Measurements from ENCODE around the gene ZNF697. TPM values are rescaled to one million over a fixed set of nuclear protein-coding genes. Genes with fewer than 3 reads are reported as not detected.
"Not testable (repeated sequence)": the region's sequence is repeated elsewhere in the genome, so short reads cannot be mapped to it uniquely, and the experiment has no call there.

The ZNF697 gene
- total and polyA plus RNA-seq, 7 donors = 1.3 to 4.9 (median 2.9) TPM

DNA sequence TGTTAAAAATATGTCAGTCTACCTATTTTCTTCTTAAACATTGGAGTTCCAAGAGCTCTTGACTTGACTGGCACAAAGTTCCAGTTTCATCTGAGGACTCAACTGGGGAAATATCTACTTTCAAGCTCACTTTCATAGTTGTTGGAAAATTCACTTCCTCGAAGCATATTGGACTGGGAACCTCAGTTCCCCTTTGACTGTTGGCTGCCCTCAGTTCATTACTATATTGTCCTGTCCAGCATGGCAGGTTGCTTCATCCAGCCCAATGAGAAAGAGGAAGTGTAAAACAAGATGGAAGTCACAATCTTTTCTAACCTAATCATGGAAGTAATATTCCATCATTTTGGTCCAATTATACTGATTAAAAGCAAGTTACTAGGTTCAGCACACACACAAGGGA lies 54.3 kb downstream of the ZNF697 start:
- ATAC-seq (no peak), DNase-seq (no peak)
- Histone ChIP-seq H3K27ac (no peak overlapping the region), H3K9me3 (no peaks in the 10 kb centered on the region), H3K4me3 (no peak overlapping the region), H3K27me3 (ENCODE audit: insufficient read depth in 3 of 3, low read length in 2 of 3) (no peaks in the 10 kb centered on the region), H3K36me3 (ENCODE audit: insufficient read depth in 1 of 2, low read depth in 1 of 2) (no peaks in the 10 kb centered on the region), H3K4me1 (no peaks in the 10 kb centered on the region)
- 89 to 93% (median 91%) methylated on average over 1 of the region's 1 CpG for WGBS, 3 donors
- intact Hi-C loops (cut with DNase I) = no loop called here
- TF ChIP-seq, protein P1, sequence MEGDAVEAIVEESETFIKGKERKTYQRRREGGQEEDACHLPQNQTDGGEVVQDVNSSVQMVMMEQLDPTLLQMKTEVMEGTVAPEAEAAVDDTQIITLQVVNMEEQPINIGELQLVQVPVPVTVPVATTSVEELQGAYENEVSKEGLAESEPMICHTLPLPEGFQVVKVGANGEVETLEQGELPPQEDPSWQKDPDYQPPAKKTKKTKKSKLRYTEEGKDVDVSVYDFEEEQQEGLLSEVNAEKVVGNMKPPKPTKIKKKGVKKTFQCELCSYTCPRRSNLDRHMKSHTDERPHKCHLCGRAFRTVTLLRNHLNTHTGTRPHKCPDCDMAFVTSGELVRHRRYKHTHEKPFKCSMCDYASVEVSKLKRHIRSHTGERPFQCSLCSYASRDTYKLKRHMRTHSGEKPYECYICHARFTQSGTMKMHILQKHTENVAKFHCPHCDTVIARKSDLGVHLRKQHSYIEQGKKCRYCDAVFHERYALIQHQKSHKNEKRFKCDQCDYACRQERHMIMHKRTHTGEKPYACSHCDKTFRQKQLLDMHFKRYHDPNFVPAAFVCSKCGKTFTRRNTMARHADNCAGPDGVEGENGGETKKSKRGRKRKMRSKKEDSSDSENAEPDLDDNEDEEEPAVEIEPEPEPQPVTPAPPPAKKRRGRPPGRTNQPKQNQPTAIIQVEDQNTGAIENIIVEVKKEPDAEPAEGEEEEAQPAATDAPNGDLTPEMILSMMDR (IDR thresholded peaks at IDR 0.05) = no peak

DNA sequence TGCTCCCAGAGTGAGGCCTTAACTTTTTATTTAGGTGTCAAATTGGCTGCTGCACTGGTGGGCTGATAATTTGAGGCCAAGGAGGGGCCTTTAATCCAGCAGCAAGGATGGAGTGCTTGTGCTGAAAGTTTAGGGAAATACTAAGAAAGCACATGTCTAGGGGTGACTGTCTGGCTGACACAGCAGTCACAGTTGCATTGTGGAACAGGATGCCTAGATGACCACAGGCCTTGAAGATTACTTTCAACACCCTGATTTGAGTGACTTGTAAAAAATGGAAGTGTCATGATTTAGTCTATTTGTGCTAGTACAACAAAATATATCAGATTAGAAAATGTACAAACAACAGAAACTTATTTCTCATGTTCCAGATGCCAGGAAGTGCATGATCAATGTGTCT lies 57.7 kb downstream of the ZNF697 start:
- H3K4me3 ChIP-seq = no peak overlapping the region
- TF ChIP-seq, protein P1 (IDR thresholded peaks at IDR 0.05) = no peak
- no peak overlapping the region for H3K27ac ChIP-seq
- intact Hi-C loops (cut with DNase I) = no loop called here
- H3K4me1 ChIP-seq = no peaks in the 10 kb centered on the region
- H3K27me3 ChIP-seq (ENCODE audit: insufficient read depth in 3 of 3, low read length in 2 of 3) = no peaks in the 10 kb centered on the region
- DNase-seq (no peak), ATAC-seq (no peak)
- no peaks in the 10 kb centered on the region for H3K9me3 ChIP-seq
- H3K36me3 ChIP-seq (ENCODE audit: insufficient read depth in 1 of 2, low read depth in 1 of 2) = no peaks in the 10 kb centered on the region

DNA sequence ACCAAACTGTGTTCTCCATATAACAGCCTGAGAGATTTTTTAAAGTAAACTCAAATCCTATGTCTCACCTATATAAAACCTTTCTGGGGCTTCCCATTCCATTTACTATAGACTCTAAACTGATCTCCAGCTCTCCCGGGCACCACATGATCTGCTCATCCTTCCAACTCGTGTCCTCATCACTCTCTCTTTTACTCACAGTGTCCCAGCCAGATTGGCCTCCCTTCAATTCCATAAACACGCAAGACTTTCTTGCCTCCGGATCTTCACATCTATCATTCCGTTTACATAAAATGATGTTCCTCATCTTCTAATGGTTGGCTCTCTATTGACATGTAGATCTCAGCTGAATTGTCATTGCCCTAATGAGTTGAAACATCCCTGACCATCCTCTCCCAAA lies 59.4 kb downstream of the ZNF697 start:
- no peak for DNase-seq
- H3K36me3 ChIP-seq (ENCODE audit: insufficient read depth in 1 of 2, low read depth in 1 of 2) = no peaks in the 10 kb centered on the region
- H3K27me3 ChIP-seq (ENCODE audit: insufficient read depth in 3 of 3, low read length in 2 of 3) = no peaks in the 10 kb centered on the region
- no peaks in the 10 kb centered on the region for H3K4me1 ChIP-seq
- 40 to 54% (median 53%) methylated on average over 5 of the region's 5 CpGs for WGBS, 3 donors
- intact Hi-C loops (cut with DNase I) = no loop called here
- no peak overlapping the region for H3K4me3 ChIP-seq
- no peak overlapping the region for H3K27ac ChIP-seq
- TF ChIP-seq, protein P1 (IDR thresholded peaks at IDR 0.05) = no peak
- no peaks in the 10 kb centered on the region for H3K9me3 ChIP-seq
- no peak for ATAC-seq

DNA sequence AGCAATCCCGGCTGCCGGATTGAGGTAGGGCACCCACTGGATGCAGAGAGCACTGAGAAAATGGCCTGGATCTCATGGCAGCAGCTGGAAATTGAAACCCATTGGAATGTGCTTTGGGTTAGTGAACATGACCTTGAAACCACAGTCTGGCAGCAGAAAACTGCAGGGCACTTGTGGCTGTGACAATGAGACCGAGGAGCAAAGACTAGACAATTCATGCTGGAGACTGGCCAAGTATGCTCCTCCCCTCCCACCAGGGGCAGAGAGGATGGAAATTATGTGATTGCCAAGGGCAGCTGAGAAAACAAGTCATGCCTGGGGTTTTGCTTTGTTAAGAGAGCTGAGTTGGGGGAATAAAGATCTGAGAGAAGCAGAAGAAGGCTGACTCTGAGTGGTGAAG lies 60.7 kb downstream of the ZNF697 start:
- WGBS, 3 donors = 21 to 32% (median 32%) methylated on average over 3 of the region's 3 CpGs
- ATAC-seq = no peak
- Histone ChIP-seq H3K27ac (no peak overlapping the region), H3K36me3 (ENCODE audit: insufficient read depth in 1 of 2, low read depth in 1 of 2) (no peaks in the 10 kb centered on the region), H3K9me3 (no peaks in the 10 kb centered on the region), H3K4me3 (no peak overlapping the region), H3K27me3 (ENCODE audit: insufficient read depth in 3 of 3, low read length in 2 of 3) (no peaks in the 10 kb centered on the region), H3K4me1 (no peaks in the 10 kb centered on the region)
- no peak for DNase-seq
- TF ChIP-seq, protein P1 (IDR thresholded peaks at IDR 0.05) = no peak
- intact Hi-C loops (cut with DNase I) = no loop called here

DNA sequence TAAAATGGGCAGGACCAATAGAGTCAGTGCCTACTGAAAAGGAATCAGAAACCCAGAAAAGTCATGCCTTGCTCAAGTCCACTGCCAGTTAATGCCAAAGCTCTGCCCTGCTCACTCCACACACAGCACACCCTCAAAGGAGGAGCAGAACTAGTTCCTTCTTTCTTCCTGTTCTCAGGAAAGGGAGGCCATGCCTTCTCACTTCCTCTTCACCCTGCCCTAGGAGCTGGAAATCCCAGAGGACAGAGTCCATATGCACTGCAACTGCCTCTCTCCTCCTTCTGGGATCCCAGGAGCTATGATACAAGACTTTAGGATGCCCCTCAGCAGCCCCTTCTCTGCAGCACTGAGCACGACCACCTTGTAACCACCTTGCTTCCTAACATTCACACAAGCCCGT lies 62.3 kb downstream of the ZNF697 start:
- H3K36me3 ChIP-seq (ENCODE audit: insufficient read depth in 1 of 2, low read depth in 1 of 2); H3K27me3 ChIP-seq (ENCODE audit: insufficient read depth in 3 of 3, low read length in 2 of 3); DNase-seq; ATAC-seq; H3K27ac ChIP-seq; intact Hi-C loops (cut with DNase I); H3K4me3 ChIP-seq; H3K9me3 ChIP-seq; H3K4me1 ChIP-seq: not testable (repeated sequence)
- WGBS, 3 donors = 84 to 93% (median 89%) methylated on average over 2 of the region's 2 CpGs
